NCI-H2029 treated with DMSO at 0.1 percent for 48 hours (cell line): Measurements from ENCODE around the gene TCEA2.
A peak's percentile ranks its signal among the peaks of the same experiment; 100 is the strongest.

Experiments
- DNase-seq: peaks from one replicate; lab custom pipeline; 2025; lab: John Stamatoyannopoulos, UW

TCEA2 gene

DNA sequence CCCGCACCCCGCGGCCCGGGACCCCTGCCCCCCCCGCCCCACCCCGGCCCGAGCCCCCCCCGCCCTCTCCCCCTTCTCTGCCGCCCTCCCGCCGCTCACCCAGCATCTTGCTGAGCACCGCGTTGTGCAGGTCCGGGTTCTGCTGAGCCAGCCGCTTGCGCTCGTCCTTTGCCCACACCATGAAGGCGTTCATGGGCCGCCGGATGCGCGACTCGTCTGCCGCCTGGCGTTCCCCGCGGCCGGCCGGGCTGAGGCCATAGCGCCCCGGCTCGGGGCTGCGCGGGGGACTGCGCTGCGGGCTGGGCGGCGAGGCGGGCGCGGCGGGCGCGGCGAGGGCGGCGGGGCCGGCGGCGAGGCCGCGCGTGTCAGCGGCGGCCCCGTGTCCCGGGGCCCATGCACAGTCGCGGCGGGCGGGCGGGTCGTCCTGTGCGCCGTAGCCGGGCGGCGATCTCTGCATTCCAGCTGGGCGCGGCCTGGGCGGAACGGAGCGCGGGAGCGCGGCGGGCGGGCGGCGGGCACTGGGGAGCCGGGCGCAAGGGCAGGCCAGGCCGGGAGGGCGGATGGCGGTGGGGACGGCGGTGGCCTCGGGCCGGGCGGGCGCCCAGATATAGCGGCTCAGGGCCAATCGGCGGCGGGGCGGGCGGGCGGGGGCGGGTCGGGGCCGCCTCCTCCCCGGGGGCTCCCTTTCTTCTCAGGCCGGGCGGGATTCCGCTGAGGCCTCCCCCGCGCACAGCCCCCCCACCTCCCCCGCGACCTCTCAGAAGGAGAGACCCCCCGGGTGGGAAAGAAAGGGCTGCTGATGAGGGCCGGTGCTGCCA lies 13.7 kb upstream of the TCEA2 start, which contains the start of gene SOX18:
SOX18 (minus strand) TSS at position 580 of the 818 bp plus-strand sequence; CDS start at position 457, 123 bp downstream.
- DNase-seq, result no peak

GRCh38 chr20:64049878-64050260 lies 13.1 kb upstream of the TCEA2 start:
- DNase-seq, result no peak

GRCh38 chr20:64050261-64051032 lies 12.6 kb upstream of the TCEA2 start:
- DNase-seq, result no peak

- no peak for DNase-seq
These were observed 12.0 kb upstream of the TCEA2 start for GRCh38 chr20:64051033-64051452.

DNA sequence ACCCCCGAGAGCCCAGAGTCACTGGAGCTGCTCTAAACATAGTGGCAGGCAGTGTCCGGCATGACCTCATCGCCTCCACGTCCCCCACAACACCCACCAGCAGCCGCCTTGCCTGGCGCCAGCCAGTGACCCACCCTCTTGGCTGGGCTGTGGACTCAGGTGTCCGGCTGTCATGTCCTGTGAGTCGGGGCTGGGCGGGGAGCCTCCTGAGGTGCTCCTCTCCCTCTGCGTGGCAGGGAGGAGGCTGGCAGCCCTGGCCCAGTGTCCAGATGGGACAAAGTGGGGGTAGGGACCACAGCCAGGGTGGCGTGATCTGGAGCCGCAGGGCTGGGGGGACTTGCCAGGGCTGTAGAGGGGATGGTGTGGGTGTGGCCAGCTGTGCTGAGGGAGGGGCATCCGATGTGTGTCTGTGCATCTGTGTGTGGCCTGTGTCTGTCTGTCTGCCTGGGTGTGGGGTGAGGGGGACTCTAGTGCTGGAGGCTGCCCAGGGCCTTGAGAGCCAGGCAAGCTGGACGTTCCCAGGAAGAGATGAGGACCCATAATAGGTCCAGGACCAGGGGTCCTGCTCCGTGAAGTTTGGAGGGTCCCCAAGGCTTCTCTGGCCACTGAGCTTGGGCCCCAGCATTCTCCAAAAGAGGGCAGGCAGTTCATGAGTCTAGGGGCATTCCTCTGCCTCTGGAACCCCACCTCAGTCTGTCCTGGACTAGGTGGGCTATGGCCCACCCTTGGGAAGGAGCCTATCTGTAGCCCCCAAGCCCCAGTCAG lies 11.3 kb upstream of the TCEA2 start:
- DNase-seq, result no peak

GRCh38 chr20:64052326-64052722 lies 10.7 kb upstream of the TCEA2 start:
- DNase-seq, result no peak

DNA sequence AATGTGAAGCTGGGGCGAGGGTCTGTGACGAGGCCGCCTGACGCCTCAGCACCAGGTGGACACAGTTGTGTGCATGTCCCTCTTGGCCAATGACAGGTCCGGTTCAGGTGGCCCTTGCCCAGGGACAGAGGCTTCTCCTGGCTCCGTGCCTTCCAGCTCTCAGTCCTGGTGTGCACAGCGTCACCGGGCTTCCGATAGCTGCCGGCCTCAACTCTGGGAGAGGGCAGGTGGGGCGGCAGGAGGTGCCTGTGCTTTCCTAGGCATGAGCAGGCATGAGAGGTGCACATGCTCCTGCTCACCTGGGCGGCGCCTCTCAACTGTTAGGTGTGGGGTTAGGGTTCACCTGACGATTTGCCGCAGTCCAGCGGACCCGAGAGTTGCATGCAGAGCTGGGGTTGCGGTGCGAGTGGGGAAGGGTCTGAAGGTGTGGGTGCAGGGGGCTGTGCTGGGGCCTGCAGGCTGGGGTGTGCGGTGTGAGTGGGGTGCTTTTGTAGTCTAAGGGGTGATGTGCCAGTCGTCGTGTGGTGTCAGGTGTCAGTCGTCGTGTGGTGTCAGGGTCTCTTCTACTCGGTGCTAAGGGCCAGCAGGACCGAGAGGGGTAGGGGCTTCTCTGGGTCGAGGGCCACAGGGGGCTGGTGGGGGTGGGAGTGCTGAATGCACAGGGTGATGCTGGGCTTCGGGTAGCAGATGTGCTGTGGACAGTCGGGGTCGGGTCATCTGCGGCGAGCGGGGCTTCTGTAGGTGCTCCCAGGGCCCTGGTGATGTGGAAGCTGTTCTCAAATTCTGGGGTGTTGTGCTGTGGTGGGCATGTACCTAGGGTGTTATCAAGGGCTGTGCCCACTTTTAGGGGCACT lies 9.8 kb upstream of the TCEA2 start:
- no peak for DNase-seq

- DNase-seq, result no peak
These were observed 8.9 kb upstream of the TCEA2 start for GRCh38 chr20:64053841-64054661.

DNA sequence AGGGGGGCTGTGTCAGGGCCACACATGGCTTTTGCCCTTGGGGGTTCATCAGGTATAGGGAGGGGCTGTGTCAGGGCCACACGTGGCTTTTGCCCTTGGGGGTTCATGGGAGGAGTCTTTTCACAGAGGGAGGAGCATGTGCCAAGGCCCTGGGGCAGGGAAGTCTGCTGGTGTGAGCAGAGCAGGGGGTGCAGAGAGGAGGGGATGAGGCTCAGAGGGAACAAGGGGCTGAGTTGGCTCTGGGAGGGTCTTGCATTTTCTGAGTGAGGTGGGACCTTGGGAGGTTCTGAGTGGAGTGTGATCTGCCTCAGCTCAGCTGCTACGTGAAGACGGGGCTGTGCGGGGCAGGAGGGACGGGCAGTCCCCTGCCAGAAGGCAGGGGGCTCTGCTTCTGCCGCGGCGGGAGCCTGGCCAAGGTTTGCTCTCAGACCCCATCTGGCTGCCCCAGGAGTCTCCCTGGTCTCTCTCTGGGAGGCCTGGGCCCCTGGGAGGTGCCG lies 7.6 kb upstream of the TCEA2 start:
- no peak for DNase-seq

- no peak for DNase-seq
These were observed 6.9 kb upstream of the TCEA2 start for GRCh38 chr20:64055893-64056638.

- DNase-seq, result no peak
These were observed 6.4 kb upstream of the TCEA2 start for GRCh38 chr20:64056639-64056888.

DNA sequence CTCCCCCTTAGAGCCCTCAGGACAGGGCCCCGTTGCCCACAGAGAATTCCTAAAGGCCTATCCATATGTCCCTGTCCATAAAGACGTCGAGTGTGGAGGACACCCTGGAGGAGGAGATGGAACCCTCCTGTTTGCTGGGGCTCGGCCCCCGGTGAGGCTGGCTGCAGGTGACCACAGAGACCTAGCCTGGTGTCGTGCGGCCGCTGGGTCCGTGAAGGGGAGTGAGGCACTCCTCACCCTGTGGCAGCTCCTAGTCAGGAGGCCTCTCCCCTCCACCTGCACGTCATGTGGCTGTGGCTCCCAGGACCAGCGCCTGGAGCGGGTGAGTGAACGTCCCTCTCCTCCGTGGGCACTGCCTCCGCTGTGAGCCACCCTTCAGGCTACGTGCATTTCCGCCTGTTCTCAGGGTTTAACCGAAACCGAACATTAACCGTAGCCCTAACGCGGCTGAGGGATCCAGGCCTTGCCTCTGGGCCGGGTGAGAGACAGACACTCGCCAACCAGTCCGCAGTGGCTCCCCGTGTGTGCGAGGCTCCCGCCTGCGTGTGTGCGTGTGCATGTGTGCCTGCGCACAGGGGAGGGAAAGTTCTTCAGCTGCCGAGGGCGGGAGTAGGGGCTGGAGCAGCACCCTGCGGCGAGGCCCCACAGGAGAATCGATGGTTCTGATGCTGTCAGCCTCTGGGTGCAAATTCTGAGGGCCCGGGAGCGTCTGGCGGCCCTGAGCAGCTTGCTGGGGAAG lies 5.9 kb upstream of the TCEA2 start:
- DNase-seq, result no peak

DNA sequence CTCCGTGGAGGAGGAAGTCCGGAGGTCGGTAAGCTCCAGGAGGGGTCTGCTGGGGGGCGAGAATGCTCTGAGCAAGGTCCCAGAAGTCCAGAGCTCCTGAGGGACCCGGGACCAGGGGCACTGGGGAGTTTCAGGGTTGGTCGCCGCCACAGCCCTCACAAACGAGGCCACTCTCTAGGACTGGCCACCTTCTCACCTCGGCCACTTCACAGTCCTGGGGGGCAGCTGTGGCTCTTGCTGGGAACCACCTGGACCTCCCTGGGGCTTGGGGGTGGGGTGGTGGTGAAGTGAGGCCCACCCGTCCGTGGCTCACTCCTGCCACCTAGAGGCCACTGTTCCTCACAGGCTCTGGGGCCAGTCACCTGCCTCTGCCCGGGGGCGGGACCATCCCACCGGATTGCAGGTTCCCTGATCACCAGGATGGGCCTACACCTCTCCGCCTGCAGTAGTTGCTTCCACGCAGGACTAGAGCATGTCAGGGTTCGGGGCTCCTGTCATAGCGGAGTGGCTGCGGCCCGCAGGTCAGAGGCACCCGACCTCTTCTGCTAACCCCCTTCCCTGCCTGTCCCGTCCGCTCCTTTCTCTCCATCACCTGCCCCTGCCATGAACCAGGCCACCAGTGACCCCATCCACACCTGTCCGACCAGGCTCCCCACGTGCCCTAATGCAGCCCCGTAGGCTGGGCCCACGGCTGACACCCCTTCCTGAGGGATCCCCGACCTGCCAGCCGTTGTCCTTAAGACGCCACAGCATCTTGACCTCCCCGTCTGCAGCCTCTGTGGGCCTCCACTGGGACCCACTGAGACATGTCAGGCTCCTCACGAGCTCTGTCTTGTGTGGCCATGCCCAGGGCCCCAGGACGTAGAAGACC lies 5.1 kb upstream of the TCEA2 start:
- DNase-seq, result peak; percentile 9

DNA sequence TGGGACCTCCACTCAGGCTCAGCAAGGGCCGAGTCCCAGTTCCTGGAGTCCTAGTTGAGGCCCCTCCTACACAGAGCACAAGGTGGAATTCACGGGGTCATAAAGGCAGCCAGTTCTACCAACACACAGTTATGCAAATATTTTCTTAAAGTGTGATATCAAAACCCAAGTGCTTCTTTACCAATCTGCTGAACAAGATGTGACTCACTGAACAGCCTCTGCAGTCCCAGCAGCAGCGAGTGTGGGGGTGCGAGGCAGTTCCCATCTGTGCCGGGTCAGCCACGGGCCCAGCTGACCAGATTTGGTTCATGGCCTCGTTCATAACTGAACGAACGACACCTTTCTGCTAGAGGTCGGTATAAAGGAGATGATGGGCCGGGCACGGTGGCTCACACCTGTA lies 4.5 kb upstream of the TCEA2 start:
- no peak for DNase-seq

GRCh38 chr20:64062276-64062595 lies 762 bp upstream of the TCEA2 start:
- DNase-seq, result no peak

- DNase-seq, result no peak
These were observed 569 bp downstream of the TCEA2 start for GRCh38 chr20:64063389-64064144.

GRCh38 chr20:64064145-64064698 lies 1.2 kb downstream of the TCEA2 start:
- no peak for DNase-seq
